A549 (cell line): Measurements from ENCODE around the gene MOGAT3.

Experiments used
- BHLHE40 ChIP-seq: IDR thresholded peaks from 2 replicates; pipeline ENCODE4 v1.6.1; 2012; ENCODE audit warnings: low read depth, low read length, inconsistent platforms
- CTCF ChIP-seq: fragments of >200 bp; sonication (Bioruptor Twin); formaldehyde crosslinking; IDR thresholded peaks from 3 replicates; pipeline ENCODE4 v1.5.1; 2016
- ESRRA ChIP-seq: fragments of 150-350 bp; IDR thresholded peaks from 2 replicates; pipeline ENCODE4 v1.6.1; 2014; ENCODE audit warnings: mild to moderate bottlenecking, low read length, borderline replicate concordance
- HOXA7 ChIP-seq: fragments of 250-450 bp; sonication (Bioruptor Pico); IDR thresholded peaks from 2 replicates; pipeline ENCODE4 v1.5.0; 2020; ENCODE audit warnings: mild to moderate bottlenecking, moderate library complexity
- JUNB ChIP-seq: fragments of >200 bp; sonication (Bioruptor Twin); formaldehyde crosslinking; IDR thresholded peaks from 2 replicates; pipeline ENCODE4 v1.6.1; 2016
- KDM5A ChIP-seq: fragments of 200-600 bp; sonication (generic); IDR thresholded peaks from 2 replicates; pipeline ENCODE4 v1.6.1; 2016; ENCODE audit warnings: antibody characterized with exemption, mild to moderate bottlenecking
- MYC ChIP-seq: IDR thresholded peaks from 2 replicates; pipeline ENCODE4 v1.6.1; 2012; ENCODE audit warnings: mild to moderate bottlenecking, inconsistent platforms, low read length, improper control_type of control experiment, borderline replicate concordance
- RAD21 ChIP-seq, 2 experiments: fragments of >200 bp in 1 of 2; sonication (Bioruptor Twin) in 1 of 2; formaldehyde crosslinking in 1 of 2; IDR thresholded peaks in 1 of 2; conservative IDR thresholded peaks in 1 of 2; 2 replicates in 1 of 2; 3 replicates in 1 of 2; pipeline ENCODE4 v1.6.1; 2012 to 2018; ENCODE audit warnings: inconsistent platforms in 1 of 2
- RCOR1 ChIP-seq: fragments of 150-350 bp; IDR thresholded peaks from 2 replicates; pipeline ENCODE4 v1.6.1; 2014; ENCODE audit warnings: antibody characterized with exemption, low read length, low read depth
- USF2 ChIP-seq: fragments of 450-650 bp; IDR thresholded peaks from 2 replicates; pipeline ENCODE4 v1.6.1; 2014; ENCODE audit warnings: antibody characterized with exemption
- ZNF302 ChIP-seq: fragments of 250-450 bp; sonication (Bioruptor Pico); IDR thresholded peaks from 2 replicates; pipeline ENCODE4 v1.9.0; 2021; ENCODE audit warnings: inconsistent platforms, mild to moderate bottlenecking, moderate library complexity

GRCh38 chr7:101235050-101235449, 34.2 kb upstream of the MOGAT3 start:
- TF ChIP-seq CTCF, result peak; percentile 35
- no peak for TF ChIP-seq USF2
- TF ChIP-seq KDM5A, result no peak
- TF ChIP-seq HOXA7, result no peak
- TF ChIP-seq BHLHE40, result no peak
- TF ChIP-seq ZNF302 (CRISPR knock-in tag), result no peak
- 0 out of 5 replicates have a peak, but pooled peaks of 1 of the 2 experiments have one; percentile 11 for TF ChIP-seq RAD21 (conservative IDR thresholded peaks at IDR 0.05 in 1 of 2, IDR thresholded peaks at IDR 0.05 in 1 of 2)
- no peak for TF ChIP-seq JUNB
- no peak for TF ChIP-seq MYC
- no peak for TF ChIP-seq ESRRA
- TF ChIP-seq RCOR1, result no peak
